SKM-1 (cell line): ENCODE measurements around the gene BRIP1.
"Not testable (repeated sequence)": the region's sequence is repeated elsewhere in the genome, so short reads cannot be mapped to it uniquely, and the experiment has no call there.

Experiments
- DNase-seq: peaks from one replicate; lab custom pipeline; 2025; ENCODE audit not compliant: unreplicated experiment; lab: John Stamatoyannopoulos, UW

Gene BRIP1

DNA sequence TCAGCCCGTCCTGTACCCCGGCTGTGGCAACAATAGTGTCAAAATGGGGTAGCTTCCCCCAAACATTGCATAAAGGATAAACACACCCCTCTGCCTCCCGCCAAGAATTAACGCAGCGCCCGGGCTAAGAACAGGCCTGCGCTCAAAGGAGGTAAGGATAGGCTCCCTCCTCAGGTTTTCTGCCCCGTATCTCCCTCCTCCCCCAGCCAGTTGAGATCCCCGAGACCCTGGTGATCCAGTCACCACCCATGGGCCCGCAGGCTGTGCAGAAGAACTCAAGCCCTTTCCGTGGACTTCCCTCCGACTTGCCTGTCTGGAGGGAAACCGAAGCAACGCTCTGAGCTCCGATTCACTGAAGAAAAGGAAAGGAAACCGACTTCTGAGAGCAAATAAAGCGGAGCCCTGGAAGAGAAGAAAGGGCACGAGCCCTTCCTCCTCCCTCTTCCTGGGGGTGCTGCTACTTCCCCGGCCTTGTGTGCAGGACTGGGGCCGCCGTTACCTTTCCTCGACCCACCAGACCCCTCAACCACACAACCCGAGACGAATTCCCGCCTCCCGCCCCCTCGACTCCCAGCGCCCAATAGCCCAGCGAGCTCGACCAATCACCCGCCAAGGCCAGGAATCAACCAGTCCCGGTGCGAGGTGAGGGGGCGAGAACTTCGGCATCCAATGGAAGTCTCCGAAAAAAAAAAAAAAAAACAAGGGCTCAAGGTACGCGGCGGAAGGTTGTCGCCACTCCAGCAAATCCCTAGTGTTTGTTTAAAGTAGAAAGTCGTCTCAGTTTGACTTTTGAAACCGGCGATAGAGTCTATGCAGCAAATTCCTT, at the start of gene BRIP1:
Gene BRIP1 (minus strand): TSS at position 554 of the 826 bp plus-strand sequence. CDS start 1,989 bp downstream, outside the sequence.
- DNase-seq: peak; percentile 77

DNA sequence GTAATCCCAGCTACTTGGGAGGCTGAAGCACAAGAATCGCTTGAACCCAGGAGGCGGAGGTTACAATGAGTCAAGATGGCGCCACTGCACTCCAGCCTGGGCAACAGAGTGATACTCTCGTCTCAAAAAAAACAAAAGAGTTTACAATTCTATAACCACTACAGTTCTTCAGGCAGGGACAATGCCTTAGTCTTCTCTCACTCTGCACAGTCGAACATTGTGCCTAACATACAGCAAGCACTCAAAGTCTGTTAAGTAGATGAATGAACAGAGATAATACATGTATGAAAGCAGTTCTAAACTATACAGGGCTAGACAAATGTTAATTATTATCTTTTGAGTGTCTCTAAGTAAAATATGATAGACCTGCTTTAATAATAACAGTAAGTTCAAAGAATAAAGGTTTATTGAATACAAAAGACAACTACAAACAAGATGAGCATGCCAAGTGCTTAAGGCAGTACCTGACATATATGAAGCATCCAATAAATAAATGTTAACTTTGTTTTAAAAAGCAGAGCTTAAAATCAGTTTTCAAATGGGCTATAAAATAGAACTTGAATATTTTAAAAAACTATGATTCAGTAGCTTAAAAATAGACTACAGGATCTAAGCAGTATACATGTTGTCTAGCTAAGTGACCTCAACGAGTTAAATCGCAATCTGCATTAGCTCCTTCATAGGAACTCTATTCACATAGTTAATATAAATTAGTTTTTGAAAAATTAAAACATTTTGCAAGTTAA, 45.1 kb upstream of the BRIP1 start:
- DNase-seq: no peak

- no peak for DNase-seq
These were observed 44.0 kb upstream of the BRIP1 start for GRCh38 chr17:61907361-61907760.

DNA sequence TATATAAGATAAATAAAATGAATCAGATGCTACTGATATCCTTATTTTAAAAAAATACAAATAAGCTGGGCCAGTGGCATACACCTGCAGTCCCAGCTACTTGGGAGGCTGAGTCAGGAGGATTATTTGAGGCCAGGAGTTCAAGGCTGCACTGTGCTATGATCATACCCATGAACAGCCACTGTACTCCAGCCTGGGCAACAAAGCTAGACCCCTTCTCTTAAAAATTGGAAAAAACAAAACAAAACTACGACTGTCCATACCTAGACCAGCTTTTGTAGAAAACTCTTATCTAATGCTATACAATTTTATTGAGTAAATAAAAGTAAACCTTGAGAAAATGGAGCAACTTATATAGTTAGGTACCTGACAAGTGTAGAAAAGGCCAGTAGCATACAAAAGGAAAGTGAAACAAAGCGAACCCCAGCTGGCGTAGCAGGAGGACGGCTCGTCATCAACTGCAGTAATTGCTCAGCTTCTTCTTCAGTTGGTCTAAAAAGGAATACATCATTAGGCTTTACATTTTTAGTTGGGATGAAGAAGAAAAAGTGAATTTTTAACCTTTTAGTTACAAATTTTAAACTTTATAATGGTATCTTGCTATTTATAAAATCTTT, 40.9 kb upstream of the BRIP1 start:
- DNase-seq: no peak

GRCh38 chr17:61903251-61903650, 39.9 kb upstream of the BRIP1 start:
- no peak for DNase-seq

- DNase-seq: no peak
These were observed 34.3 kb upstream of the BRIP1 start for GRCh38 chr17:61897548-61898180.

DNA sequence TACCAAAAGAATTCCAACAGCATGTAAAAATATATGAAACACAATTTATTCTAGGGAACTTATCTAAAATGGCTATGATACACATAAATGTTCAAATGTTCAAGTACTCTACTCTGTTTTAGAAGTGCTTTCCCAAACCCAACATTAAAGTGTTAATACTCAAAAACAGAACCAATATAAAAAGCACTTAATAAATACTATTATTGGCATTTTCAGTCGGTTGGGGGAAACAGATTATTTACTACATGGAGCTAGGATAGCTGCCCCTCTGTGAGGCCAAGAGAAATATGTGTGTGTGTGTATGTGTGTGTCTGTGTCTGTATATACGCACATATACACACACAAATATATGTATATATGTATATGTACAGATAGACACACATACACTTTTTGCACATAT, 32.1 kb upstream of the BRIP1 start:
- DNase-seq: no peak

GRCh38 chr17:61894310-61894709, 31.0 kb upstream of the BRIP1 start:
- not testable (repeated sequence) for DNase-seq

- DNase-seq: not testable (repeated sequence)
These were observed 24.4 kb upstream of the BRIP1 start for GRCh38 chr17:61887733-61888132.

- not testable (repeated sequence) for DNase-seq
These were observed 22.5 kb upstream of the BRIP1 start for GRCh38 chr17:61885865-61886264.

- no peak for DNase-seq
These were observed 21.5 kb upstream of the BRIP1 start for GRCh38 chr17:61884864-61885263.

- no peak for DNase-seq
These were observed 17.3 kb upstream of the BRIP1 start for GRCh38 chr17:61880589-61881102.

GRCh38 chr17:61878984-61879612, 15.8 kb upstream of the BRIP1 start:
- no peak for DNase-seq

DNA sequence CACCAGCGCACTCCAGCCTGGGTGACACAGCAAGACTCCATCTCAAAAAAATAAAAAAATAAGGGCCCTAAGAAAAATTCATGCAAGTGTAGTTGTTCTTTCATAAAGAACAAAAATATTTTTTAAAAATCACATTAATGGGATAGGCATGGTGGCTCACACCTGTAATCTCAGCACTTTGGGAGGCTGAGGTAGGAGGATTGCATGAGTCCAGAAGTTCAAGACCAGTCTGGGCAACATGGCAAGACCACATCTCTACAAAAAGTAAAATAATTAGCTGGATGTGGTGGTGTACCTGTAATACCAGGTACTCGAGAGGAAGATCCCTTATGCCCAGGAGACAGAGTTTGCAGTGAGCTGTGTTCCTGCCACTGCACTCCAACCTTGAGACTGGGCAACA, 15.2 kb upstream of the BRIP1 start:
- no peak for DNase-seq

- no peak for DNase-seq
These were observed 14.5 kb upstream of the BRIP1 start for GRCh38 chr17:61877837-61878236.

DNA sequence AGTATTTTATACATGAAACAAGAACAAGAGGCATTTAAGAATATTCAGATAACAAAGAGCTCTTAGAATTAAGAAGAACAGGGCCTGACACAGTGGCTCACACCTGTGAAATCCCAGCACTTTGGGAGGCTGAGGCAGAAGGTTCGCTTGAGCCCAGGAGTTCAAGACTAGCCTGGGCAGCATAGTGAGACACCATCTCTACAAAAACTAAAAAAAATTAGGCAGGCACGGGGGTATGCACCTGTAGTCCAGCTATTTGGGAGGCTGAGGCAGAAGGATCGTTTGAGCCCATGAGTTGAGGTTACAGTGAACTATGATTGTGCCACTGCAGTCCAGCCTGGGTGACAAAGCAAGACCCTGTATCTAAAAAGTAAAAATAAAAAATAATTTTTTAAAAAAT, 12.5 kb upstream of the BRIP1 start:
- no peak for DNase-seq

GRCh38 chr17:61875285-61875684, 12.0 kb upstream of the BRIP1 start:
- no peak for DNase-seq

- no peak for DNase-seq
These were observed 10.7 kb upstream of the BRIP1 start for GRCh38 chr17:61874075-61874474.

DNA sequence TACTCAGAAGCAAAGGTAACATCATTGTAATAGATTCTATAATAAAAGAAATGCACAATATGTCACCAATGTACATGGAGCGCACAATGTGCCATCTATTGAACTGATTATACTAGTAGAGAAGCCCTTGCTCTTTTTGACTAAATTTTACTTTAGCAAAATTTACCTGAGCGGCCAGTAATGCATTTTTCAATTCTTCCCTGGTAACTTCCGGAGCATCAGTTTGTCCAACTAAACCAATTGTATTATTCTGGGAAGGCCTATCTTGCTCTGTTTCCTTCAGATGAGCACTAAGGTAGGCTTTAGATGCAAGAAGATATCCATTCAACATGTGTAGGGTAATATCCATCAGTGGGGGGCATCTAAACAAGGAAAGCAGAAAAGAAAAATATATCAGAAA, 8.8 kb upstream of the BRIP1 start:
- no peak for DNase-seq

DNA sequence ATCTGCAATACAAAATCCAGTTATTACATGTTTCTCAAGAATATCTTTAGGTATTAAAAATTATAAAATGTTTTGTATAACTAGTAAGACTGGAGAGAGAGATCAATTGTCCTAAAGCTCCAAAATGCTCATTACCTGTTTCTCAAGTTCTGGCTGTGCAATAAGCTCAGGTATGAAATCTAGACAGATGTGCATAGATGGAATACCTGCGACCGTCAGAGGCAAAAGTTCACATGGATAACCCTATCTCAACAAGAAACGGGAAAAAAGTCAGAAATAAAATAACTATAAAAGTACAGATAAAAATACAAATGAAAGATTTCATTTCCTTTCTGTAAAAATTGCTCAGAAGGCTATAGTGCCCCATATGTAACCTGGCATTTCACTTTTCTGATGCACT, 5.8 kb upstream of the BRIP1 start:
- no peak for DNase-seq

GRCh38 chr17:61868074-61868473, 4.7 kb upstream of the BRIP1 start:
- DNase-seq: no peak
